ENCODE measurements around the gene FSTL1. TPM values are rescaled to one million over a fixed set of nuclear protein-coding genes. Genes with fewer than 3 reads are reported as not detected.

Gene FSTL1
- total RNA-seq, 2 experiments from 2014 or later = 0.16 to 1.3 TPM

DNA sequence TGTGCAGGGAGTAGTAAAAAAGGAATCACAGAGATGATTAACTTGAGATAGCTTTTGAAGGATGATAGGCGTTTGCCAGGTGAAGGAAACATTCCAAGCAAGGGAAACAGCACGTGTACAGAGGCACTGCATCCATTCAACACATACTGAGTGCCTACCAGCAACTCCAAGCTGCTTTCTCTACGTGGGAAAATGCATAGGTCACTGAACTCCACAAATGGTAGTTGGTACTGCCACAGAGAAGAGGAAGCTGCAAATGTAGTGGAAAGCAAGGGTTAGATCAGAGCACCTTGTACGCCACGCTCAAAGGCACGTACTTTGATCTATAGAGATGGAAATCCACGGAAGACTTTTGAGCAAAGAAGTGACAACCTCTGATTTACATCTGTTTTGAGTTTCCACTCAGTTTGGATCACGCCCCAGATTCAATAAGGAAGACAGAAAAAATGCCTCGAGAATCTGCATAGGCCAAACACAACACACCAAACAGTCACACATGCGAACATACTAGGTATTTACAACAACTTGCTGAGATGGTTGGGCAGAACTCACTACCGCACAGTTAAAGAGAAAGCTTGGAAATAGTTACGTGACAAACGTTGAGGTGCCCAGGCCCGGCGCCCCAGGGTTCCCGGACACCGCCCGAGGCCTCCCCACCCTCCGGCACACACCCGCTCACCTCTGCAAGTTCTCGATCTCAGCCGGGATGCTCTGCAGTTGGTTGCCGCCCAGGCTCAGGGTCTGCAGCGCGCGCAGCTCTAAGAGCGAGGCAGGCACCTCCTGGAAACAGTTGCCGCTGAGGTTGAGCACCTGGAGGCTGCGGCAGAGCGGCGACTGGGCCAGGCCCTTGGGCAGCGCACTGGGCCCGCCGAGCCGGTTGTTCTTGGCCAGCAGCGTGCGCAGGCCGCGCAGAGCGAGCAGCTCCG is 102.5 kb downstream of the FSTL1 start:
- peaks cover 50% of the 10 kb centered on the region for H3K4me1 Mint-ChIP-seq
- H3K27me3 Mint-ChIP-seq = peaks cover 13% of the 10 kb centered on the region
- CTCF ChIA-PET = interaction anchor here (1.0 to 2.4 kb wide), 13 partner anchors 8 to 538 kb away, joined by 3 to 8 read pairs (median 4); no protein-coding TSS in a partner anchor
- peak; percentile 77 for DNase-seq
- no peaks in the 10 kb centered on the region for H3K9me3 Mint-ChIP-seq (ENCODE audit: low read depth)
- peak overlapping the region; percentile 81 for H3K27ac Mint-ChIP-seq
- peak; percentile 60 for ATAC-seq
- H3K4me3 Mint-ChIP-seq = peak overlapping the region; percentile 89
- H3K36me3 Mint-ChIP-seq = peaks cover 37% of the 10 kb centered on the region

DNA sequence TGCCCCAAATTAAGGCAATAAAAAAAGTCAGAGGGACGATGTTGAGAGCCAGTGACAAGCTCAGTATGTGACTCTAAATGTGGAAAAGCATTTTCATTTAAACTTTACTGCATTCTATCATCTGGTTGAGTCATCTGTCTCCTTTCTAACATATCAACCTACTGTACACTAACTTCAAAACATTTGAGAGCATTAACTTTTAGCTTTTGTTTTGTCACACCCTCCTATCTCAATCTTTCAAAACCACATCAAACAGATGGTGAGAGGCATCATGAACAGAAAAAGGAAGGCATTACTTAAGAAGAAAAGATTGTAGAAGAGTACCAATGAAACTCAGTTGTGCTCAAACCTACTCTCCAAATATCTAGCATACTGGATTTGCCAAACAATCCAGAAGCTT is 106.4 kb downstream of the FSTL1 start:
- H3K27me3 Mint-ChIP-seq = no peaks in the 10 kb centered on the region
- peaks cover 45% of the 10 kb centered on the region for H3K4me1 Mint-ChIP-seq
- DNase-seq = no peak
- no peak overlapping the region for H3K4me3 Mint-ChIP-seq
- ATAC-seq = peak; percentile 5
- H3K9me3 Mint-ChIP-seq (ENCODE audit: low read depth) = peaks cover 10% of the 10 kb centered on the region
- peaks cover 67% of the 10 kb centered on the region for H3K36me3 Mint-ChIP-seq
- H3K27ac Mint-ChIP-seq = peak overlapping the region; percentile 73
- CTCF ChIA-PET = no interaction called here

Other genes with a start within 250 kb of the FSTL1 start
- gene GPR156, start 165.8 kb downstream of the FSTL1 start, total RNA-seq = not detected
- 10 to 100 TPM; 21.2 to 21.4 TPM for gene LRRC58, start 101.6 kb downstream of the FSTL1 start, total RNA-seq
- 100 to 1,000 TPM; 117 to 124 TPM for gene NDUFB4, start 145.3 kb upstream of the FSTL1 start, total RNA-seq
- under 1 TPM; 0.23 to 0.49 TPM for gene HGD, start 231.2 kb upstream of the FSTL1 start, total RNA-seq